GM18505 (cell line): Measurements from ENCODE around the gene LOXL4.

Experiments used
- ATAC-seq: cut with Tn5 transposase; IDR thresholded peaks from one replicate; pipeline ENCODE4 v1.9.1; 2021; ENCODE audit not compliant: unreplicated experiment
- POLR2A ChIP-seq: IDR thresholded peaks from 4 replicates; pipeline ENCODE4 v1.6.1; 2011; ENCODE audit warnings: borderline replicate concordance; ENCODE audit not compliant: insufficient read depth, insufficient read length; ENCODE audit errors: extremely low read depth

The LOXL4 gene

DNA sequence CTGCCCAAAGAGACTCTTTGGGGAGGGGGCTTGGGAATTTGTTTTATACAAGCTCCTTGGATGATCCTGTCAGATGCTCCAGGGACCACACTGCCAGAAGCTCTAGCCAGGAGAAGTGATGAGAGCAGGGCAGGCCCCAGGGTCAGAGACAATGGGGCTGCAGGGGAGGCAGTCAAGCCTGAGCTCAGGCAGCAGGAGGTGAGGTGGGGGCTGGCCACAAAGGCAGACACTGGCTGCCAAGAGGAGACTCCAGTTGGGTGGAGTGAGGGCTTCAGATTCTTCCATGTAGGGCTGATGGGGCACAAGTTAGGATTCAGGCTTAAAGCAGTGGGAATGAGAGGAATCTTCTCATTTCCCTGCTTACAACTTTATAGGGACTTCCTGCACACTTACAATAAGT, 35.6 kb upstream of the LOXL4 start:
- no peak for TF ChIP-seq POLR2A
- no peak for ATAC-seq

DNA sequence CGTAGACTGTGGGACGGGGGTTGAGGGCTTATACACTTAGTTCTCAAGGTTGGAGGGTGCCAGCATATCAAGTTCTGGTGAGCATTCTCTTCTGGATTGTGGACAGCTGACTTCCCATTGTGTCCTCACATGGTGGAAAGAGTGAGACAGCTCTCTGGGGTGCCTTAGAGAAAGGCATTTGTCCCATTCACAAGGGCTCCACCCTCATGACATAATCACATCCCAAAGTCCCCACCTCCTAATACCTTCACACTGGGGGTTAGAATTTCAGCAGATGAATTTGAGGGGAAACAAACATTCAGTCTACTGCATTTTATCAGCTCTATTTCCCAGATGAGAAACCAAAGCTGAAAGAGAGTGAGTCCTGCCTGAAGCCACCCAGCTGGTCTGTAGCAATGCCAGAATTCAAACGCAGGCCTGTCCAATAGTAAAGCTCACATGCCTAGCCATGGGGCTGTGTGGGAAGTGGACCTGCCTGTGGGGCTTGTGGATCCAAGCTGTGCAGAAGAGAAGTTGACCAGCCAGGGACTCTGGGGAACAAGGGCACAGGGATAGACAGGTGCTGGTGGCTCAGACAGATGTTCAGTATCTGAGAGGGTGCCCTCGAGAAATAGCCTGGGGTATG, 34.9 kb upstream of the LOXL4 start:
- ATAC-seq, result no peak
- no peak for TF ChIP-seq POLR2A

DNA sequence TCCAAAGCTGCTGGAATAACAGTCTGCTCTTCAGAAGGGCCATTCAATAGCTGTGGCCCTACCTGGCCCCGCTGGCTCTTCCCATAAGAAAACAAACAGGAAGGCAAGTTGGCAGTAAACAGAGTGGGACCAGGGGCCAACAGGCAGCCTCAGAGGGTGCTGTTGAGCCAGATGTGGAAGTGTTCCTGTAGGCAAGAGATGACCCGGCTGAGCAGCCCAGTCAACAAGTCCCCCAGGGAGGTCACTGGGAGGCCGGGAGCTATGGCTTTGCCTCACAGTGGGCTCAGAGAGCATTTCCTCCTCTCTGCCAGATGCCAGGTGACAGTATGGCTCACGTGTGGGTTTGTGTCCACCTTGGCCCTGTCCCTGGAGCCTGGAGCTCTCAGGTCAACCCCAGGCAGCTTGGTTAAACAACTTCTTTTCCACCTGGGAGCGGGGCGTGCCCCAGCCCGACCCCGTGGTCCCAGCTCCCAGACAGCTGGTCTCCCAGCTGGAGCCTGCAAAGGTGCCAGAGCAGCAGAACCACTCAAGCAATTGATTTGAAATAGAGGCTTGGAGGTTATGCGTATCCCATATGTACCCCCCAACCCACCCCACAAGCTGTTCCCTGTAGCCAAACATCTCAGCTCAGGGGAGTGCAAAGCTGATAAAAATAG, 33.8 kb upstream of the LOXL4 start:
- TF ChIP-seq POLR2A, result no peak
- ATAC-seq, result no peak

DNA sequence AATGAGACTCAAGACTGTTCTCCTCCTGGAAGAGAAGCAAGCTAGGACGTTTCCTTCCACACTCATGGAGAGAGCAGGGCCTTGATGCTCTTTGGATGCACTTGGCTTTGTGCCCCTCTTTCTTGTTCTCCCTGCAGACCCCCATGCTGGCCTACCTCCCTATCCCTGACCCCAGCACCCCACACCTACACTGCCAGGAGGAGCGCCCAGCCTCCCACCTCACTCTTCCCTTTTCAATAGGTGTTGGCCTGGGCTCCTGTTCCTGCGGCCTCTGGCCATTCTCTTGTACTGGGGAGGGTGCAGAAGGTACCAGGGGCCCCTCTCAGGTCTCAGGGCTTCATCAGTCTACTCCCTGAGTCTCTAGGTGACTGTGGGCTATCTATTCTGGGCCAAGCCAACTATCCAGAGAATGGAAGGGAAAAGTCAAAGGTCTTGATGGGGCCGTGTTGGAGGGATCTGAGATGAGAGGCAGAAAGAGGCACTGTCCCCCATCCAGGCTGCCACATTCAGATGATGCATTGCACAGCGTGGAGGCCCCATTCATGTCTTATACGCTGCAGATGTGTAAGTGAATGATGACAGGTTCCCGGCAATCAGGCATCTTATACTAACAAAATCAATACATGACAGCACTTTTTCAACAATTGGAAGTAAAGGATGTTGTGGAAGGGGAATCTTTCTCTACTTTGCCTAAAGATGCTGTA, 32.7 kb upstream of the LOXL4 start:
- ATAC-seq, result no peak
- no peak for TF ChIP-seq POLR2A

DNA sequence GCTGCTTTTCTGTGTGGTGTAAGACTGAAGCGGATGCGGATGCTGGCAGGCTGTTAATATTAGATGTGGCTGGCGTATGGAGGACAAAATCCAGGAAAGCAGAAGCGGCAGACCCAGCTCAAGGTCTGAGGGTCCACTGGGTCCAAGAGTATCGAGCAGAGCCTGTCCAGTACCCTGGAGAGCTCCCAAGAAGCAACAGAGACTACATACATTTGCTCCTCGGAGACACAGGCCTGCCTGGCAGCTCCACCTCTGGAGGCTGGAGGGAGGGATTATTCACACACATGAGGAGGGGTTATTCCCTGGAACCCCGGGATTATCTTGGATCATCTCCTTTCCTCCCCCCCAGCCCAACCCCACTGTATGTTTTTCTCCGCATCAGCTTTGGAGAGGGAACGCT, 31.3 kb upstream of the LOXL4 start:
- ATAC-seq, result no peak
- TF ChIP-seq POLR2A, result no peak

DNA sequence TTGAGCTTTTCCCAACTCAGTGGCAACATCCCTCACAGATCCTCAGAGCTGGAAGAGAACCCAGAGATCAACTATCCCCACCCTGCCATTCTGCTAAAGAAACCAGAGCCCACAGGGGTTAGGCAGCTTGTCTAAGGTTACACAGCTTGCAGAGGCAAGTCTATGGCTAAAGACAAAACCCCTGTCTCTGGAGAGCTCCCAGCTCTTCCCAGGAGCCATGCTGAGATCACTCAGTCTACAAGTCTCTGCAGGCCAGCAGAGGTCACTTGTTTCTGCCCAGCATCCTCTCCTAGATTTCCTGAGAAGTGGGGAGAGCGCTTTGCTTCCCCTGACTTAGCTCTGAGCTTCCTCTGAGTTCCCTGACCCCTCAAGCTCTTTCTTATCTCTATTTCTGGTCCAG, 28.5 kb upstream of the LOXL4 start:
- no peak for ATAC-seq
- TF ChIP-seq POLR2A, result no peak

DNA sequence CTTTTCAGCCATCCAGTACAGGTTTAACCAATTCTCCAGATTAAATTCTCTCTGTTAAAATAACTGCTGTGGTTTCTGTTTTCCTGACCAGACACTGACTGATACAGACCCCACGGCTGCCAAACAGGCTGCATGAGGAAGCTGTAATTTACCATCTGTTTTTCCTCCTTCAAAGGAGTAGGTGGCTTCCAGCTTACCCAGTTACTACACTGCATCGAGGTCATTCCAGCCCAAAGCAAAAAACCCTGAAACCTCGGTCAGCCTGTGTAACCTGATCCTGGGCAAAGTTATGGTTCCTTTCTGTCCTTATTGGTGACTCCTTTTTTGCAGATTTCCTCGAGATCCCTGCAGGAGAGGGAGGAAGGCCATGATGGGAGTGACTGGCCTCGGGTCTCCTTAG, 27.9 kb upstream of the LOXL4 start:
- ATAC-seq, result no peak
- TF ChIP-seq POLR2A, result no peak

DNA sequence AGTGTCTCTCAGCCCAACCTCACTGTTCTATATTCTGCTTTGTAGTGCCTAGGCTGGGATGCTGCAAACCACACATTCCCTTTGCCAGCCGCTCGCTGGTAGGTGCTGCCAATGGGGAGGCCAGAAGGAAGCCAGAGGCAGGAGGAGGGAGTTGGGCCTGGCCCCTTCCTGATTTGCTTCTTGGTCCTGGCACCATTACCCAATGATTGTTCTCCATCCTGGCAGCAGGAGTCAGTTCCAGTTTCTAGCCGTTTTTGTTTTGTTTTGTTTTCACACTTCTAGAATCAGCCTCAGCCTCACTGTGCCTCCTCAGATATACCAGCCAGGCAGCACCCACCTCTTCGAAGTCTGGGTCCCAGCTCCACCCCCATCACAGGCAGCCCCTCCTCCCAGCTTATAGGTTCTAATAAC, 27.4 kb upstream of the LOXL4 start:
- ATAC-seq, result no peak
- no peak for TF ChIP-seq POLR2A

DNA sequence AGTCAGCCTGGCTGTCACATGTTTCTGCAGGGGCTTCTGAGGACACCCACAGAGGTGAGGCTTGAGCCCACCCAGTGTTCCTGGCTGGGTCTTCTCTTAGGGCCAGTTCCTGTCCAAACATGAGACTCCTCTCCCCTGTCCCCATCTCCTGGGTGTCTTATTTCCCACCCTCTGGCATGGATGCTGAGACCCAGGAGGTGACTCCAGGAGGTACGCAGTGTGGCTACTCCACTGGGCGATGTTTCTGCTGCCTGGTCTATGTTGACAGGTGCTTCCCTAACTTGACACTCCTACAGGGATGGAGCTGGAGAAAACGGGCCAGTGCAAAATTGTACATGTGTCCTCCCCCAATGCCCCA, 26.3 kb upstream of the LOXL4 start:
- no peak for TF ChIP-seq POLR2A
- ATAC-seq, result no peak

DNA sequence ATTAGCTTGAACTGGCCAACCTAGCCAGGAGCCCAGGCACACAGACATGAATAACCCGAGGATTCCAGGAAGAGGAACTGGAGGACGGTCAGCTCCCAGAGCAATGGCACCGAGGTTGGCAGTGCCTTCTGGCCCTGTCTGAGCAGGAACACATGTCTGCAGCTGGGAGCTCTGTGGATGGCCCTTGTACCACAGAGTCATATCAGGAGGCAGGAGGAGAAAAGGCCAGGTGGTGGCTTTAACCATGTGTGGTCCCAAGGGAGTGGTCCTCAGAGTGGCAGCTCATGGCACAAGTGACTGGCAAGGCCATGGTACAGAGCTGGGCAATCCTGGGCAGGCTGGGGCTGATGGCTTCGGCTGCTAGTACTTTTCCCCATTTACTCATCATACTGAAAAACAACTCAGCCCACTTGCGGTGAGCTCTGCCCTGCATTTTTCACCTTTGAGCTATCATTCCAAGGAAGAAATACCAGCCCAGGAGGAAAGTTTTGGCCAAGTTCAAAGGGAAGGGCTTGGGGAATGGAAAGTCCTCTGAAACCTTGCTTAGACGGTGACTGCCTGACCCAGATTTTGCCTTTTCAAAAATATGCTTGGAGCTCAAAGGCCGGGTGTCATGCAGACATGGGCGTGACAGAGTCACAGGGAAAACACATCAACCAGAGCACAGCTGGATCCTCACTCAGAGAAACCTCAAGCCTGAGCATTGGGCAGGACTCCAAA, 25.7 kb upstream of the LOXL4 start:
- TF ChIP-seq POLR2A, result no peak
- no peak for ATAC-seq

DNA sequence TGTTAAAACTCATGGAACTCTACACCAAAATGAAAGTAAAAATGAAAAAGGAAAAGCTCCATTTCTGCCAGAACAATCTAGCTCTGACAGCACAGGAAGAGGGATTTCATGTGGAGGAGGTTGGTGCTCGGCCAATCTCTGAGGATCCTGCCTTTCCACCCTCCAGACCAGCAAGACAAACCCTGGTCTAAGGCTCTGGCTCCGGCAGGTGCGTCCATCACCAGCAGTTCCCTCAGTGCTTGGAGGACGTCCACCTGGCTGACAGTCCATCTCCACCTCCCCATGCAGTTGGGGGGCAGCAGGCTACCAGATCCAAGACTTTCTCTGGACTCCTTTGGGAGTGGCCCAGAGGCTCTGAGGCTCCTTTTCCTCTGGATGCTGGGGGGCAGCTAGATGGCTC, 25.0 kb upstream of the LOXL4 start:
- no peak for ATAC-seq
- TF ChIP-seq POLR2A, result no peak

DNA sequence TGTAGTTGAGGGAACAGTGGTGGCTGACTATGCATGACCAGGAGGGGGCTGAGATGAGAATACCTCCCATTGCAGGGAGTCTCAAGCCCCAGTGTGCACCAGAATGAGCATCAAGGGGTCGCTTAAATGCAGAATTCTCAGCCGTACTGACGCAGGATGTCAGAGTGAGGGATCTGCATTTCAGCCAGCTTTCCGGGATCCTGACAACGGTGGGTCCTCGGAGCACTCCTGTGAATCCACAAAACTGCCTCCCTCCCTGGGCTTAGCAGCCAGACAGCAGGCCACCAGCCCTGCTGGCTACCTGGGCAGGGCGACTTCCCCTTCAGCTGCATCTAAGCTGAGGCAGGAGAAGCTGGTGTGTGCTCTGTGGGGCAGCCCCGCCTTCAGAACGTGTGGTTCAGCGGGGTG, 21.8 kb upstream of the LOXL4 start:
- TF ChIP-seq POLR2A, result no peak
- ATAC-seq, result no peak

DNA sequence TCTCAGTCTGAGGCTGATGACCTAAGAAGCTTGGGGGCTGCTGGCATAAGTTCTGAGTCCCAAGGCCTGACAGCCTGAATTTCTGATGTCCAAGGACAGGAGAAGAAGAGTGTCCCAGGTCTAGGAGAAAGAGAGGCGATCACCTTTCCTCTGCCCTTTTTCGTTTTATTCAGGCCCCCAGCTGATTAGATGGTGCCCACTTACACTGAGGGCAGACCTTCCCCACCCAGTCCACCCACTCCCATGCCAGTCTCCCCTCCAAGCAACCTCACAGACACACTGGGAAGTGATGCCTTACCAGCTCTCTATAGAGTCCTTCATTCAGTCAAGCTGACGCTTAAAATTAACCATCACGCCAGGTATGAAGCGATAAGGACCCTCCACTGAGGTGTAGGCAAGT, 19.3 kb upstream of the LOXL4 start:
- ATAC-seq, result no peak
- no peak for TF ChIP-seq POLR2A

DNA sequence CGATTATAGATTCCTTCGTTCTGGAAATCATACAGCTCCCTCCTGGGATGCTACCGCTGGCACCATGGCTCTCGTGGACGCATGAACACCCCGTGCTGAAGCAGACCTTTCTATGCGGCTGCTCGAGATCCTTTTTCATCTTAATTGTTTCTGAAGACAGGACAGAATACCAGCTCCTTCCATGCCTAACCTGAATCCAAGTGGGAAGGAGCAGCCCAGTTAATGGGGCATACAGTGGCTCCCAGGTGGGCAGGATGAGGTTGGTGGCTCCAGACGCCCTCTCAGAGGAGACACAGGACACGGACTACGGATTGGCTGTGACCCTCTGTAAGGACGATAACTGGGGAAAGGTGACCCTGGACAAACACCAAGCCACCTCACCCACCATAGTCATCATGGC, 18.4 kb upstream of the LOXL4 start:
- ATAC-seq, result no peak
- no peak for TF ChIP-seq POLR2A

DNA sequence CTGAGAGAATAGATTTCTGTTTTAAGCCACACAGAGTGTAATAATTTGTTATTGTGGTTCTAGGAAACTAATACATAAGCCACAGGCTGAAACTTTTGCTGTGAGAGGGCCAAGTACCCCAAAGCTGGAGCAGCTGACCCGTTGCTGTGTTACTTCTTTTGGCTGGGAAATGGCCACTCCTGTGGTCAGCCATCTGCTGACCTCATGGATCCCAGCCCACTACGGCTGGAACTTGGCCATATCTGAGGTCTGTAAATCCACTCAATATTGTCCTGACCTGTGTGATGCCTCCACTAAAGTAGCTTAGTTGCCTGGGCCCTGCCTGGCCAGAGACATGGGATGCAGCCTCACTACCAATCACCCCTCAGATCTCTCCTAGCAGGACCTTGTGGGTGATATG, 17.4 kb upstream of the LOXL4 start:
- no peak for TF ChIP-seq POLR2A
- no peak for ATAC-seq

DNA sequence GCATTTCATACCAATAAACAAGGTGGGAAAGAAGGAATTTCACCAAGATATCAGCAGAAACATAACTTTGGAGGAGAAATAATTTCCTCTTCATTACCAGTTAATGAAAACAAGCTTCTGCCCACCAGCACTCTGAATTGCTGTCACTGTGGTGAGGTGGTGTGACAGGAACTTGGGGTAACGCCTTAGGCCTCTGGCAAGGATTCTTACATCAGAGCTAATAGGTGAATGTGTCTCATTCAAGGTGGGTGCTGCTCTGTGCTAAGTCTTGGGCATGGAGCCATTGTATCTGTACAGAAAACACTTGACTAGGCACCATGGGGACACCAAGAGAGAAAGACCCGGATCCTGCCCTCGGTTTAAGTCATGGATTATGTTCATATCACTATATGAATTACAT, 8.3 kb upstream of the LOXL4 start:
- ATAC-seq, result no peak
- no peak for TF ChIP-seq POLR2A
